Measurements from ENCODE around the gene CLEC14A.

The CLEC14A gene

DNA sequence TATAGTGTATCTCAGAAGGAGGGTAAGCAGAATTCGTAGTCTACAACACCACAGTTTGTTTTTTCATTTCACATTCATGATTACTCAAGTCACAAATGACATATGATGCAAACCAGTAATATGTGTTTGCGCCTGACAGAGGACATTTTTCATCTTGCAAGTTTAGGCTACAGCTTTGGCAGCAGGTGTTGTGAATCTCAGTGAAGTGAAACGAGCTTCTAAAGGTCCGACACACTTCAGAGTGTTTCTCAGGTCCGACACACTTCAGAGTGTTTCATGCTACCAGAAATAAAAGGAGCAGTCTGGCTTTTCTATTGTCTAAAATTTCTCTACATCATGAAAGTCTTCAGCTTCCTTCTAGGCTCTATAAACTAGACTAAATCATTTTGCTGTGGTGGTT lies 22.7 kb downstream of the CLEC14A start:
- Histone ChIP-seq H3K4me3 (ENCODE audit: low read length) (no peak overlapping the region), H3K36me3 (ENCODE audit: insufficient read depth, low read length) (no peaks in the 10 kb centered on the region), H3K4me1 (ENCODE audit: insufficient read depth, low read length) (no peaks in the 10 kb centered on the region), H3K27me3 (ENCODE audit: insufficient read depth, low read length) (no peaks in the 10 kb centered on the region), H2AFZ (ENCODE audit: low read depth, low read length) (no peak overlapping the region), H3K9me3 (ENCODE audit: low read length) (no peaks in the 10 kb centered on the region)

DNA sequence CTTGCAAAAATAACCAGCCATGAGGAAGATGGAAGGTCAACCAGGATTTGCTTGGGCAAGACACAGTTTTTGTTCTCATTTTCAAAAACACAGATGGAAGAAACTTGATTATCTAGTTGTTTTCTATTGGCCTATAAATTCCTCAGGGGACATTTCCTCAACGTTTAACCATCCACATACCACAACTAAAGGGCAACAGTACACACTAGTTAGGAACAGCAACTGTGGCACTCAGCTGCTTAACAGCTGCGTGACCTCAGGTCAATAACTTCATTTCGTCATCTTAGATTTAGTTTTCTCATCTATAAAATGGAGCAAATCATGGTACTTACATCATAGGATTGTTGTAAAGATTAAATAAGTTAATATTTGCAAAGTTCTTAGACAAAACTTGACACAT lies 29.5 kb downstream of the CLEC14A start:
- no peak overlapping the region for H2AFZ ChIP-seq (ENCODE audit: low read depth, low read length)
- H3K9me3 ChIP-seq (ENCODE audit: low read length), result no peaks in the 10 kb centered on the region
- no peak overlapping the region for H3K4me3 ChIP-seq (ENCODE audit: low read length)
- no peaks in the 10 kb centered on the region for H3K27me3 ChIP-seq (ENCODE audit: insufficient read depth, low read length)
- H3K4me1 ChIP-seq (ENCODE audit: insufficient read depth, low read length), result no peaks in the 10 kb centered on the region
- no peaks in the 10 kb centered on the region for H3K36me3 ChIP-seq (ENCODE audit: insufficient read depth, low read length)

DNA sequence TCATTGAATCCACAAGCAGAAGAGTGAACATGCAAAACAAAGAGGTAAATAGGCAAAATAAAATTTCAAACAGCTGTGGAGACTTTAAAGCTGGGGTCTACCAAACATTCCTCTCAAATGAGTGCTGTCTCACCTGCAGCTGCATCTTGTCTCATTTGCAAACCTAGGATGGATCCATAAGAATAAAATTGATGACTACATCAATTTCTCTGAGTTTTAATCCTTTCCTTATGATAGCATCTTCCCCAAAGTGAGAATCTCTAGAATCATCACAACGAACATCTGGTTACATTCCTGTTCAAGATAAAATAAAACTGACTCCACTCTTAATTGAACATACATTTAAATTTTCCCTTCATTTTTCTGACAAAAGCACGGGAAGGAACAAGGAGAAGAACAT lies 29.9 kb downstream of the CLEC14A start:
- H3K4me3 ChIP-seq (ENCODE audit: low read length), result no peak overlapping the region
- H3K4me1 ChIP-seq (ENCODE audit: insufficient read depth, low read length), result no peaks in the 10 kb centered on the region
- no peaks in the 10 kb centered on the region for H3K27me3 ChIP-seq (ENCODE audit: insufficient read depth, low read length)
- no peaks in the 10 kb centered on the region for H3K9me3 ChIP-seq (ENCODE audit: low read length)
- no peak overlapping the region for H2AFZ ChIP-seq (ENCODE audit: low read depth, low read length)
- H3K36me3 ChIP-seq (ENCODE audit: insufficient read depth, low read length), result no peaks in the 10 kb centered on the region

DNA sequence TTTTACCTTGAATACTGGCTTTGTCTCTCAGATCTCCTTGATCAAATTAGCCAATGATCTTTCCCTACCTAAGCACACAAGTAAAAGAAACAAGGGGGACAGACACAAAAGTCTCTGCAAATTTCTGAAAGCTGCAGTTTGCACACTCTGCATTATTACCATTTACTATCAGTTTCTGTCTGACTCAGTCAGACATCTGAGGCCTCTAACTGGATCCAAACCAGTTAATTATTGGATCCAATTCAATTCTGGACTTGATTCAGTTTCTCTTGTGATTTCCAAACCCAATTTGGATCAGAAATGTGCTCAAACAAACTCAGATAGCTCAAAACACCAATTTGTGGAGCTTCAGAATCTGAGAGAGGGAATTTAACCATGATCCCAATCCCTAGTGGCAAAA lies 31.6 kb downstream of the CLEC14A start:
- no peaks in the 10 kb centered on the region for H3K9me3 ChIP-seq (ENCODE audit: low read length)
- H3K36me3 ChIP-seq (ENCODE audit: insufficient read depth, low read length), result no peaks in the 10 kb centered on the region
- H2AFZ ChIP-seq (ENCODE audit: low read depth, low read length), result no peak overlapping the region
- H3K4me1 ChIP-seq (ENCODE audit: insufficient read depth, low read length), result no peaks in the 10 kb centered on the region
- no peaks in the 10 kb centered on the region for H3K27me3 ChIP-seq (ENCODE audit: insufficient read depth, low read length)
- H3K4me3 ChIP-seq (ENCODE audit: low read length), result no peak overlapping the region

DNA sequence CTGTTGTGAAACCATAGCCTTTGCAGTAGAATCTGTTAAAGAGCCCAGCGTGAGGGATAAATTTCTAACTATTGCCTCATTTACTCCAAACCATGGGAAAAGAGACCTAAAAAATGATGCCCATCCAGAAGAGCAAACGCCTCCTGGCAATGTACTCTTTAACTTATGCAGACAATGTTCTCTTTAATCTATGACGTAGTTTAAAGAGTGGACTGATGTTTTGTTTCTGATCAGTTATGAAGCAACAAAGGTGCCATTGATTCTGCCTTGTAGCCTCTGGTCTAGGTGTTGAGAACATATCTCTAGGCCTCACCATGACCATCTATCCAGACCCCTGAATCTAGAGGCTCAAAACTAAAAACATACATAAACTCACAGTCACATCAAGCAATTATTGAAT lies 34.8 kb downstream of the CLEC14A start:
- no peaks in the 10 kb centered on the region for H3K36me3 ChIP-seq (ENCODE audit: insufficient read depth, low read length)
- H3K4me1 ChIP-seq (ENCODE audit: insufficient read depth, low read length), result no peaks in the 10 kb centered on the region
- no peak overlapping the region for H3K4me3 ChIP-seq (ENCODE audit: low read length)
- H3K9me3 ChIP-seq (ENCODE audit: low read length), result no peaks in the 10 kb centered on the region
- H2AFZ ChIP-seq (ENCODE audit: low read depth, low read length), result no peak overlapping the region
- H3K27me3 ChIP-seq (ENCODE audit: insufficient read depth, low read length), result no peaks in the 10 kb centered on the region

DNA sequence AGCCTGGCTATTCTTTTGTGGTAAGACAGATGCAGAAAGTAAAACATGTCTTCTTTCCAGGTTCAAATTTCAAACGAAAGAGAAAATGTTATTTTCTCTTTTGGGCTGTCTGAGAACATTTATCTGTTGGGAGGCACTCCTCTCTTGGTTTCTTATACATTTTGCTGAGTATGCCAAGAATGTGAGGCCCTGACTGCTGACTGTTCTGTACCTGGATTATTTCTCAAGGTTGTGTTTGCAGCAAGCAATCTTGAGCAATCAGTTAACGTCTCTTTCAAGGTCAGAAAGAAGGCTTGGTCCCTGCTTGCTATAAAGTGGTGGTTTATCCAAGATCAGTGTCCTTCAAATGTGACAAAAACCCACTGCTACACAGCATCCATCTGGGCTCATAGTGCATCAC lies 38.3 kb downstream of the CLEC14A start:
- Histone ChIP-seq H3K4me3 (ENCODE audit: low read length) (no peak overlapping the region), H3K27me3 (ENCODE audit: insufficient read depth, low read length) (peaks cover 2% of the 10 kb centered on the region), H2AFZ (ENCODE audit: low read depth, low read length) (no peak overlapping the region), H3K36me3 (ENCODE audit: insufficient read depth, low read length) (no peaks in the 10 kb centered on the region), H3K4me1 (ENCODE audit: insufficient read depth, low read length) (no peaks in the 10 kb centered on the region), H3K9me3 (ENCODE audit: low read length) (no peaks in the 10 kb centered on the region)

DNA sequence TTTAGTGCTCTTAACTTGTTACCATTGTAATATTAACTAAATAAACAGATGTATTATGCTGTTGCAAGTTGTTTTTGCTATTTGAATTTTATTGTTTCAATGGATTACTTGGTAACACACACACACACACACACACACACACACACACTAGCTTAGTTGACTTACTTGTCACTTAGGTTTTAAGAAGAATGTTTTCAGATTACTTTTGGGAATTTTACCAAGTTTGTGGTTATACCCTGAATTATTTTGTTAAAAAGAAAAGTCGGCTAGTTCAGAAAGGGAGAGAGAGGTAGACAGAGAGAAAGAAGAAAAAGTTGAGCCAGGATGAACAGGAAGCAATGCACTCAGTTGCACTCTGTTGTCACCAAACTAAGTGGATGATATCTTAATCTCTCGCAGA lies 42.9 kb downstream of the CLEC14A start:
- Histone ChIP-seq H2AFZ (ENCODE audit: low read depth, low read length) (no peak overlapping the region), H3K4me3 (ENCODE audit: low read length) (no peak overlapping the region), H3K9me3 (ENCODE audit: low read length) (no peaks in the 10 kb centered on the region), H3K36me3 (ENCODE audit: insufficient read depth, low read length) (no peaks in the 10 kb centered on the region), H3K27me3 (ENCODE audit: insufficient read depth, low read length) (peaks cover 41% of the 10 kb centered on the region), H3K4me1 (ENCODE audit: insufficient read depth, low read length) (no peaks in the 10 kb centered on the region)

DNA sequence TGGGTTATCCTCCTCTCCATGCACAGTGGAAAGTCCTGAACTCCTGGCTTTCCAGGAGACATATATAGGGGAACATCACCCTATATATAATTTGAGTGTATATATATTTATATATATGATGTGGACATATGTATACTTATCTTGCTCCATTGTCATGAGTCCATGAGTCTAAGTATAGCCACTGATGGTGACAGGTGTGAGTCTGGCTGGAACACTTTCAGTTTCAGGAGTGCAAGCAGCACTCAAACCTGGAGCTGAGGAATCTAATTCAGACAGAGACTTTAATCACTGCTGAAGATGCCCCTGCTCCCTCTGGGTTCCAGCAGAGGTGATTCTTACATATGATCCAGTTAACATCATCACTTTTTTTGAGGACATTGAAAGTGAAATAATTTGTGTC lies 43.8 kb downstream of the CLEC14A start:
- no peak overlapping the region for H2AFZ ChIP-seq (ENCODE audit: low read depth, low read length)
- H3K9me3 ChIP-seq (ENCODE audit: low read length), result no peaks in the 10 kb centered on the region
- no peaks in the 10 kb centered on the region for H3K36me3 ChIP-seq (ENCODE audit: insufficient read depth, low read length)
- no peak overlapping the region for H3K4me3 ChIP-seq (ENCODE audit: low read length)
- peaks cover 50% of the 10 kb centered on the region for H3K27me3 ChIP-seq (ENCODE audit: insufficient read depth, low read length)
- no peaks in the 10 kb centered on the region for H3K4me1 ChIP-seq (ENCODE audit: insufficient read depth, low read length)

DNA sequence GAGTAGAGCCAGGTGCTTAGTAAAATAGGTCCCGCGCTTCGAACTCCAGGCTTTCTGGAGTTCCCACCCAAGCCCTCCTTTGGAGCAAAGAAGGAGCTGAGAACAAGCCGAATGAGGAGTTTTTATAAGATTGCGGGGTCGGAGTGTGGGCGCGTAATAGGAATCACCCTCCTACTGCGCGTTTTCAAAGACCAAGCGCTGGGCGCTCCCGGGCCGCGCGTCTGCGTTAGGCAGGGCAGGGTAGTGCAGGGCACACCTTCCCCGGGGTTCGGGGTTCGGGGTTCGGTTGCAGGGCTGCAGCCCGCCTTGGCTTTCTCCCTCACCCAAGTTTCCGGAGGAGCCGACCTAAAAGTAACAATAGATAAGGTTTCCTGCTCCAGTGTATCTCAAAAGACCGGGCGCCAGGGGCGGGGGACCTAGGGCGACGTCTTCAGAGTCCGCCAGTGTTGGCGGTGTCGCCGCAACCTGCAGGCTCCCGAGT lies 44.6 kb downstream of the CLEC14A start:
- Histone ChIP-seq H3K9me3 (ENCODE audit: low read length) (peaks cover 2% of the 10 kb centered on the region), H3K4me3 (ENCODE audit: low read length) (no peak overlapping the region), H3K4me1 (ENCODE audit: insufficient read depth, low read length) (no peaks in the 10 kb centered on the region), H3K36me3 (ENCODE audit: insufficient read depth, low read length) (no peaks in the 10 kb centered on the region), H3K27me3 (ENCODE audit: insufficient read depth, low read length) (peaks cover 55% of the 10 kb centered on the region), H2AFZ (ENCODE audit: low read depth, low read length) (no peak overlapping the region)

DNA sequence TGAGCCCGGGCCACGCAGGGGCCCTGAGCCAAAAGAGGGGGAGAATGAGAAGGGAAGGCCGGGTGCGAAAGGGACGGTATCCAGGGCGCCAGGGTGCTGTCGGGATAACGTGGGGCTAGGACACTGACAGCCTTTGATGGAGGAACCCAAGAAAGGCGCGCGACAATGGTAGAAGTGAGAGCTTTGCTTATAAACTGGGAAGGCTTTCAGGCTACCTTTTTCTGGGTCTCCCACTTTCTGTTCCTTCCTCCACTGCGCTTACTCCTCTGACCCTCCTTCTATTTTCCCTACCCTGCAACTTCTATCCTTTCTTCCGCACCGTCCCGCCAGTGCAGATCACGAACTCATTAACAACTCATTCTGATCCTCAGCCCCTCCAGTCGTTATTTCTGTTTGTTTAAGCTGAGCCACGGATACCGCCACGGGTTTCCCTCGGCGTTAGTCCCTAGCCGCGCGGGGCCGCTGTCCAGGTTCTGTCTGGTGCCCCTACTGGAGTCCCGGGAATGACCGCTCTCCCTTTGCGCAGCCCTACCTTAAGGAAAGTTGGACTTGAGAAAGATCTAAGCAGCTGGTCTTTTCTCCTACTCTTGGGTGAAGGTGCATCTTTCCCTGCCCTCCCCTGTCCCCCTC lies 45.2 kb downstream of the CLEC14A start:
- H3K27me3 ChIP-seq (ENCODE audit: insufficient read depth, low read length), result peaks cover 55% of the 10 kb centered on the region
- no peak overlapping the region for H3K4me3 ChIP-seq (ENCODE audit: low read length)

DNA sequence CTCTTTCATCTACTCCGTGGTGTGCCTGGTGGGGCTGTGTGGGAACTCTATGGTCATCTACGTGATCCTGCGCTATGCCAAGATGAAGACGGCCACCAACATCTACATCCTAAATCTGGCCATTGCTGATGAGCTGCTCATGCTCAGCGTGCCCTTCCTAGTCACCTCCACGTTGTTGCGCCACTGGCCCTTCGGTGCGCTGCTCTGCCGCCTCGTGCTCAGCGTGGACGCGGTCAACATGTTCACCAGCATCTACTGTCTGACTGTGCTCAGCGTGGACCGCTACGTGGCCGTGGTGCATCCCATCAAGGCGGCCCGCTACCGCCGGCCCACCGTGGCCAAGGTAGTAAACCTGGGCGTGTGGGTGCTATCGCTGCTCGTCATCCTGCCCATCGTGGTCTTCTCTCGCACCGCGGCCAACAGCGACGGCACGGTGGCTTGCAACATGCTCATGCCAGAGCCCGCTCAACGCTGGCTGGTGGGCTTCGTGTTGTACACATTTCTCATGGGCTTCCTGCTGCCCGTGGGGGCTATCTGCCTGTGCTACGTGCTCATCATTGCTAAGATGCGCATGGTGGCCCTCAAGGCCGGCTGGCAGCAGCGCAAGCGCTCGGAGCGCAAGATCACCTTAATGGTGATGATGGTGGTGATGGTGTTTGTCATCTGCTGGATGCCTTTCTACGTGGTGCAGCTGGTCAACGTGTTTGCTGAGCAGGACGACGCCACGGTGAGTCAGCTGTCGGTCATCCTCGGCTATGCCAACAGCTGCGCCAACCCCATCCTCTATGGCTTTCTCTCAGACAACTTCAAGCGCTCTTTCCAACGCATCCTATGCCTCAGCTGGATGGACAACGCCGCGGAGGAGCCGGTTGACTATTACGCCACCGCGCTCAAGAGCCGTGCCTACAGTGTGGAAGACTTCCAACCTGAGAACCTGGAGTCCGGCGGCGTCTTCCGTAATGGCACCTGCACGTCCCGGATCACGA lies 46.0 kb downstream of the CLEC14A start:
- no peaks in the 10 kb centered on the region for H3K4me1 ChIP-seq (ENCODE audit: insufficient read depth, low read length)
- no peaks in the 10 kb centered on the region for H3K36me3 ChIP-seq (ENCODE audit: insufficient read depth, low read length)
- no peak overlapping the region for H3K4me3 ChIP-seq (ENCODE audit: low read length)
- H2AFZ ChIP-seq (ENCODE audit: low read depth, low read length), result no peak overlapping the region
- peaks cover 2% of the 10 kb centered on the region for H3K9me3 ChIP-seq (ENCODE audit: low read length)
- peaks cover 55% of the 10 kb centered on the region for H3K27me3 ChIP-seq (ENCODE audit: insufficient read depth, low read length)

More for the DNA sequence above, 45.2 kb downstream of the CLEC14A start:
- Histone ChIP-seq H3K36me3 (ENCODE audit: insufficient read depth, low read length) (no peaks in the 10 kb centered on the region), H3K4me1 (ENCODE audit: insufficient read depth, low read length) (no peaks in the 10 kb centered on the region), H3K9me3 (ENCODE audit: low read length) (peaks cover 2% of the 10 kb centered on the region), H2AFZ (ENCODE audit: low read depth, low read length) (no peak overlapping the region)

DNA sequence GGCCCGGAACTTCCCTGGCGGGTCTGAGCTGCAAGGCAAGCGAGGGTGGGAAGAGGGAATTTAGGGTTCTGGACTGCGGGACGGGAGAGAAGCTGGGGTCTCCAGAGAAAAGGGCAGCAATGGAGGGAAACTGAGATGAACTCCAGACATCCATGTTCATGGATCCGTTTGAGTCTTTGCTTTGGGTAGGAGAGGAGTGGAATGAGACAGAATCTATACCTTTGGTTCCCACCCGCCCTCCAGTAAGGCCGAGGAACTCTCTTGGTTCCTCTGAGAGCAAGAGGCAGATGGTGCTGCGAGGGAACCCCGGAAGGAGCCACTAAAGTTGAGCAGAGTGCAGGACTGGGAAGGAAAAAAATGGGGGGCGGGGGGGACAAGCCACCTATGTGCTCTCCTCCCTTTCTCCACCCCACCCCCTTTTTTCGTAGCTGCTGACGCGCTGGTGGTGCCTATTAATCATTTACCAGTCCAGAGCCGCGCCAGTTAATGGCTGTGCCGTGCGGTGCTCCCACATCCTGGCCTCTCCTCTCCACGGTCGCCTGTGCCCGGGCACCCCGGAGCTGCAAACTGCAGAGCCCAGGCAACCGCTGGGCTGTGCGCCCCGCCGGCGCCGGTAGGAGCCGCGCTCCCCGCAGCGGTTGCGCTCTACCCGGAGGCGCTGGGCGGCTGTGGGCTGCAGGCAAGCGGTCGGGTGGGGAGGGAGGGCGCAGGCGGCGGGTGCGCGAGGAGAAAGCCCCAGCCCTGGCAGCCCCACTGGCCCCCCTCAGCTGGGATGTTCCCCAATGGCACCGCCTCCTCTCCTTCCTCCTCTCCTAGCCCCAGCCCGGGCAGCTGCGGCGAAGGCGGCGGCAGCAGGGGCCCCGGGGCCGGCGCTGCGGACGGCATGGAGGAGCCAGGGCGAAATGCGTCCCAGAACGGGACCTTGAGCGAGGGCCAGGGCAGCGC lies 47.0 kb downstream of the CLEC14A start:
- H2AFZ ChIP-seq (ENCODE audit: low read depth, low read length), result no peak overlapping the region
- peaks cover 2% of the 10 kb centered on the region for H3K9me3 ChIP-seq (ENCODE audit: low read length)
- no peak overlapping the region for H3K4me3 ChIP-seq (ENCODE audit: low read length)
- H3K27me3 ChIP-seq (ENCODE audit: insufficient read depth, low read length), result peaks cover 53% of the 10 kb centered on the region
- no peaks in the 10 kb centered on the region for H3K36me3 ChIP-seq (ENCODE audit: insufficient read depth, low read length)
- no peaks in the 10 kb centered on the region for H3K4me1 ChIP-seq (ENCODE audit: insufficient read depth, low read length)

Measured in neuron (in vitro differentiated cells).